ENCODE data around the gene BCOR. TPM values are rescaled to one million over a fixed set of nuclear protein-coding genes. Genes with fewer than 3 reads are reported as not detected.

BCOR gene
- total and polyA plus RNA-seq, 2 of the 13 experiments (the other 11 are each of a cell fraction or from before 2014, with no cell fraction given) = 14.3 to 15.2 TPM

GRCh38 chrX:40098264-40099054, 701 bp upstream of the BCOR start:
- peak; percentile 58 for ATAC-seq
- H3K79me2 ChIP-seq (ENCODE audit: insufficient read depth, low read length) = peaks cover 30% of the 10 kb centered on the region
- intact Hi-C loops (cut with micrococcal nuclease; ENCODE audit: unreplicated experiment) = loop anchor here (1.0 to 5.0 kb wide), 2 partner anchors 56 to 86 kb away; no protein-coding TSS in a partner anchor
- no peak for FAIRE-seq
- CTCF ChIA-PET (ENCODE audit: low intra/inter-chr PET ratio, low total read pairs) = no interaction called here
- POLR2A ChIA-PET = interaction anchor here (0.7 to 4.6 kb wide), 17 partner anchors 9 to 163 kb away, joined by 3 to 41 read pairs (median 5); no protein-coding TSS in a partner anchor
- H4K20me1 ChIP-seq (ENCODE audit: insufficient read depth, low read length) = peaks cover 21% of the 10 kb centered on the region
- peak overlapping the region; percentile 47 to 75 (median 73); a peak in 5 of 6 replicates for H3K4me3 ChIP-seq (replicated peaks in 1 of 3; ENCODE audit: insufficient read depth in 1 of 3, low read depth in 2 of 3, low read length in 3 of 3)
- in situ Hi-C loops (cut with HindIII; ENCODE audit: extremely low pct_ligation_motif_present, low pct_unique_long_range_greater_than_20kb) = no loop called here
- peak overlapping the region; percentile 60 for H3K27ac ChIP-seq (ENCODE audit: extremely low read length, insufficient read depth, low read length)
- peak overlapping the region; percentile 49 for H3K9ac ChIP-seq (ENCODE audit: insufficient read depth, low read depth, low read length)
- no peak overlapping the region for H2AFZ ChIP-seq (ENCODE audit: low read length)
- no peaks in the 10 kb centered on the region for H3K36me3 ChIP-seq (replicated peaks in 1 of 2; ENCODE audit: control insufficient read depth in 1 of 2, insufficient read depth in 2 of 2, low read length in 2 of 2)
- no CpG with 5 or more reads among the region's 75 CpGs for WGBS (ENCODE audit: low lambda C conversion rate)
- BruUV-seq (replicated peaks) = no TSS peak
- no peaks in the 10 kb centered on the region for H3K27me3 ChIP-seq (ENCODE audit: control insufficient read depth in 1 of 2, insufficient read depth in 2 of 2, low read length in 2 of 2)
- peaks cover 32% of the 10 kb centered on the region for H3K4me1 ChIP-seq (ENCODE audit: insufficient read depth, low read length)
- peak overlapping the region; percentile 73 for H3K4me2 ChIP-seq (ENCODE audit: low read depth, low read length)
- DNase-seq (ENCODE audit: low spot score) = no peak
- H3K9me3 ChIP-seq (ENCODE audit: low read length) = no peaks in the 10 kb centered on the region
- no peak for TF ChIP-seq THAP11 (CRISPR knock-in tag; IDR thresholded peaks at IDR 0.05)
- no peak for TF ChIP-seq ZHX2 (IDR thresholded peaks at IDR 0.05; ENCODE audit: low read depth)
- no peak for TF ChIP-seq ZHX2 (CRISPR knock-in tag; IDR thresholded peaks at IDR 0.05; ENCODE audit: borderline replicate concordance)
- TF ChIP-seq ZNF572 (CRISPR knock-in tag; IDR thresholded peaks at IDR 0.05) = no peak
- 0 out of 4 replicates have a peak, but pooled peaks of 1 of the 2 experiments have one; percentile 25 for TF ChIP-seq POLR2A (IDR thresholded peaks at IDR 0.05; ENCODE audit: insufficient read depth in 1 of 2, low read depth in 2 of 2, low read length in 2 of 2)
- peak; percentile 43 for TF ChIP-seq ZNF687 (CRISPR knock-in tag; IDR thresholded peaks at IDR 0.05)
- TF ChIP-seq RBFOX2 (IDR thresholded peaks at IDR 0.05; ENCODE audit: low read depth, low read length) = peak; percentile 7; the same call in 1 of the 2 replicates
